AG09309 (cell line): ENCODE measurements around the gene GPX4.

ENCODE experiments used
- DNase-seq: peaks from one replicate; pipeline ENCODE4 v3.0.0-alpha.2; 2010; ENCODE audit warnings: low read depth
- H3K4me3 ChIP-seq: 2 replicates; pipeline ENCODE4 v1.5.1; 2011; ENCODE audit warnings: mild to moderate bottlenecking, low read depth, low read length, moderate library complexity; ENCODE audit not compliant: control insufficient read depth
- CTCF ChIP-seq: IDR thresholded peaks from 2 replicates; pipeline ENCODE4 v1.5.1; 2011; ENCODE audit warnings: mild to moderate bottlenecking, low read depth, low read length, inconsistent platforms; ENCODE audit not compliant: insufficient read depth, control insufficient read depth; ENCODE audit errors: missing control alignments

Gene GPX4

GRCh38 chr19:1080360-1081161, 23.2 kb upstream of the GPX4 start:
- no peak overlapping the region for H3K4me3 ChIP-seq
- TF ChIP-seq CTCF = no peak
- DNase-seq = no peak

DNA sequence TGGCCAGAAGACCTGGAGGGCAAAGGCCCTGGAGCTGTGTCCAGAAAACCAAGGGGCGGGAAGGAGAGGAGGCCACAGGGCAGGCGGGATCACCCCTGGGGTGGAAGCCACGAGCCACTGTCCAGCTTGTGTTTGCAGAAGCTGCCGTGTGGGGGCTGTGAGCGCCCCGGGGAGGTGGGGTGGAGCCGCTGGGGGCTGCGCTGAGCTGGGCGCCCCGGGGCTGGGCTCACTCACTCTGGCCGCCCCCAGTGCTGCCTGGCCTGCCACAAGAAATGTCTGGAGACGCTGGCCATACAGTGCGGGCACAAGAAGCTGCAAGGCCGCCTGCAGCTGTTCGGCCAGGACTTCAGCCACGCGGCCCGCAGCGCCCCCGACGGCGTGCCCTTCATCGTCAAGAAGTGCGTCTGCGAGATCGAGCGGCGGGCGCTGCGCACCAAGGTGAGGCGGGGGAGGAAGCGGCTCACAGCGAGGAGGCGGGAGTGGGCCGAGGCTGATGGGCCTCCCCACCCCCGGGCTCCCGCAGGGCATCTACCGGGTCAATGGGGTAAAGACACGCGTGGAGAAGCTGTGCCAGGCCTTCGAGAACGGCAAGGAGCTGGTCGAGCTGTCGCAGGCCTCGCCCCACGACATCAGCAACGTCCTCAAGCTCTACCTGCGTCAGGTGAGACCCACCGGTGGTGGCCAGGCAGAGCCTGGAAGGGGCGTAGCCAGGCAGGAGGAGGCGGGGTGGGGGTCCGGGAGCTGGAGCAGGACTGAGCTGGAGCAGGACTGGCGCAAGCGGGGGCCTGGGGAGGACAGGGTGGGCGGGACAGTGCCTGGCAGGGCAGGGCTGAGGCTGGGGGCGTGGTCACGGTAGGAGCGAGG, 22.3 kb upstream of the GPX4 start:
- no peak overlapping the region for H3K4me3 ChIP-seq
- TF ChIP-seq CTCF = no peak
- DNase-seq = no peak

DNA sequence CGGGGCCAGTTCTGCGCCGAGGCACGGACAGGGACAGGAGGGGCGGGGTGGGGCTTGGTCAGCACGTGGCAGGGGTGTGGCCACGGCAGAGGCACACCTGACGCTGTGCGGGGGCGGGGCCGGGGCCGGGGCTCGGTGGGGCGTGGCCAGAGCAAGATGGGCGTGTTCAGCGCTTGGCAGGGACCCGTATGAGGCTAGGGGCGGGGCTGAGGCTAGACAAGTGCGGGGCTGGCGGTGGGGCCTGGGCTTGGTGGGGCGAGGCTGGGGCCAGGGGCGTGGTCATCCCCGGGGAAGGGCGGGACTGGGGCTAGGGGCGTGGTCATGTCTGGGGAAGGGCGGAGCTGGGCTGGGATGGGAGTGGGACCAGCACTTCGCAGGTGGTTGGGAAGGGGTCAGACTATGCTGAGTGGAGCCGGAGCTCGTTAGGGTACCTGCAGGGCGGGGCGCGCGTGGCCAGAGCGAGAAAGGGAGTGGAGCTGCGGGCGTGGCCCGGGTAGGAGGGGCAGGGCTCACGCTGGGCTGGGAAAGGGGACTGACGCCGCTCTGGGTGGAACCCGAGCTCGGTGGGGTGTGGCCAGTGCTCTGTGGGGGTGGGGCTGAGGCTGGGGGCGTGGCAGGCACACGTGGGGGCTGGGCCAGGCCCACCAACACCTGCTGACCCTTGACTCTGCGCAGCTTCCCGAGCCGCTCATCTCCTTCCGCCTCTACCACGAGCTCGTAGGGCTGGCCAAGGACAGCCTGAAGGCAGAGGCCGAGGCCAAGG, 21.4 kb upstream of the GPX4 start:
- no peak for DNase-seq
- H3K4me3 ChIP-seq = no peak overlapping the region
- no peak for TF ChIP-seq CTCF

GRCh38 chr19:1082928-1083816, 20.6 kb upstream of the GPX4 start:
- no peak overlapping the region for H3K4me3 ChIP-seq
- no peak for TF ChIP-seq CTCF
- DNase-seq = no peak

- TF ChIP-seq CTCF = no peak
- H3K4me3 ChIP-seq = no peak overlapping the region
- no peak for DNase-seq
These were observed 19.5 kb upstream of the GPX4 start for GRCh38 chr19:1084024-1084868.
